Activated T-cell treated with anti-CD3 and anti-CD28 coated beads, Interleukin-2, amount 50 U/mL, for 24 hours (primary cell): ENCODE results near the gene NFATC1.

Experiments used
- DNase-seq: peaks from one replicate; pipeline ENCODE4 v3.0.0-alpha.2; 2020
- H3K27ac Mint-ChIP-seq: 2 replicates; pipeline ENCODE4 v1.8.0; 2020; ENCODE audit warnings: mild to moderate bottlenecking, mixed read lengths
- H3K27me3 Mint-ChIP-seq: 2 replicates; pipeline ENCODE4 v1.8.0; 2020; ENCODE audit warnings: mixed read lengths
- H3K36me3 Mint-ChIP-seq: 2 replicates; pipeline ENCODE4 v1.8.0; 2020; ENCODE audit warnings: low read depth, mixed read lengths
- H3K4me1 Mint-ChIP-seq: 2 replicates; pipeline ENCODE4 v1.8.0; 2020; ENCODE audit warnings: low read depth, mixed read lengths
- H3K4me3 Mint-ChIP-seq: 2 replicates; pipeline ENCODE4 v1.8.0; 2020; ENCODE audit warnings: mild to moderate bottlenecking, moderate library complexity, mixed read lengths
- H3K9me3 Mint-ChIP-seq: 2 replicates; pipeline ENCODE4 v1.8.0; 2020; ENCODE audit warnings: mixed read lengths

NFATC1 gene

GRCh38 chr18:79538635-79539034 is 142.9 kb downstream of the NFATC1 start:
- Mint-ChIP-seq H3K27me3 (no peaks in the 10 kb centered on the region), H3K9me3 (no peaks in the 10 kb centered on the region), H3K27ac (no peak overlapping the region), H3K4me1 (no peaks in the 10 kb centered on the region), H3K4me3 (no peak overlapping the region), H3K36me3 (peaks cover 5% of the 10 kb centered on the region)
- no peak for DNase-seq

GRCh38 chr18:79540161-79540903 is 144.6 kb downstream of the NFATC1 start:
- Mint-ChIP-seq H3K27ac (no peak overlapping the region), H3K27me3 (no peaks in the 10 kb centered on the region)
- peak; percentile 22 for DNase-seq

GRCh38 chr18:79540904-79541282 is 145.2 kb downstream of the NFATC1 start:
- Mint-ChIP-seq H3K4me1 (no peaks in the 10 kb centered on the region), H3K27ac (no peak overlapping the region), H3K9me3 (no peaks in the 10 kb centered on the region), H3K4me3 (no peak overlapping the region), H3K36me3 (peaks cover 5% of the 10 kb centered on the region), H3K27me3 (no peaks in the 10 kb centered on the region)
- DNase-seq, result no peak

More at GRCh38 chr18:79540161-79540903, 144.6 kb downstream of the NFATC1 start:
- Mint-ChIP-seq H3K9me3 (no peaks in the 10 kb centered on the region), H3K4me1 (no peaks in the 10 kb centered on the region), H3K36me3 (peaks cover 5% of the 10 kb centered on the region), H3K4me3 (no peak overlapping the region)

- Mint-ChIP-seq H3K36me3 (peaks cover 5% of the 10 kb centered on the region), H3K4me3 (no peak overlapping the region), H3K9me3 (no peaks in the 10 kb centered on the region), H3K27ac (no peak overlapping the region), H3K4me1 (no peaks in the 10 kb centered on the region), H3K27me3 (no peaks in the 10 kb centered on the region)
- no peak for DNase-seq
Measured at GRCh38 chr18:79542213-79542612, 146.5 kb downstream of the NFATC1 start.

GRCh38 chr18:79542876-79543750 is 147.4 kb downstream of the NFATC1 start:
- H3K9me3 Mint-ChIP-seq, result no peaks in the 10 kb centered on the region
- no peak overlapping the region for H3K27ac Mint-ChIP-seq
- H3K4me3 Mint-ChIP-seq, result no peak overlapping the region
- H3K4me1 Mint-ChIP-seq, result no peaks in the 10 kb centered on the region
- no peaks in the 10 kb centered on the region for H3K27me3 Mint-ChIP-seq
- DNase-seq, result no peak
- H3K36me3 Mint-ChIP-seq, result no peaks in the 10 kb centered on the region

- Mint-ChIP-seq H3K4me1 (no peaks in the 10 kb centered on the region), H3K36me3 (no peaks in the 10 kb centered on the region), H3K4me3 (no peak overlapping the region), H3K9me3 (no peaks in the 10 kb centered on the region), H3K27ac (no peak overlapping the region), H3K27me3 (no peaks in the 10 kb centered on the region)
- DNase-seq, result no peak
Measured at GRCh38 chr18:79543861-79544385, 148.2 kb downstream of the NFATC1 start.

- Mint-ChIP-seq H3K27me3 (no peaks in the 10 kb centered on the region), H3K4me3 (no peak overlapping the region), H3K4me1 (no peaks in the 10 kb centered on the region), H3K36me3 (no peaks in the 10 kb centered on the region), H3K9me3 (no peaks in the 10 kb centered on the region), H3K27ac (no peak overlapping the region)
- no peak for DNase-seq
Measured at GRCh38 chr18:79544386-79544963, 148.7 kb downstream of the NFATC1 start.

GRCh38 chr18:79545255-79545654 is 149.5 kb downstream of the NFATC1 start:
- Mint-ChIP-seq H3K4me3 (no peak overlapping the region), H3K36me3 (no peaks in the 10 kb centered on the region), H3K27ac (no peak overlapping the region), H3K27me3 (no peaks in the 10 kb centered on the region), H3K9me3 (no peaks in the 10 kb centered on the region), H3K4me1 (no peaks in the 10 kb centered on the region)
- no peak for DNase-seq

- Mint-ChIP-seq H3K9me3 (no peaks in the 10 kb centered on the region), H3K27ac (no peak overlapping the region), H3K4me3 (no peak overlapping the region), H3K27me3 (no peaks in the 10 kb centered on the region), H3K4me1 (no peaks in the 10 kb centered on the region), H3K36me3 (no peaks in the 10 kb centered on the region)
- no peak for DNase-seq
Measured at GRCh38 chr18:79545736-79546171, 150.0 kb downstream of the NFATC1 start.

- Mint-ChIP-seq H3K4me3 (no peak overlapping the region), H3K36me3 (no peaks in the 10 kb centered on the region), H3K9me3 (no peaks in the 10 kb centered on the region), H3K27me3 (no peaks in the 10 kb centered on the region), H3K4me1 (no peaks in the 10 kb centered on the region), H3K27ac (no peak overlapping the region)
- DNase-seq, result no peak
Measured at GRCh38 chr18:79546781-79547272, 151.1 kb downstream of the NFATC1 start.

GRCh38 chr18:79547413-79548076 is 151.8 kb downstream of the NFATC1 start:
- no peaks in the 10 kb centered on the region for H3K9me3 Mint-ChIP-seq
- no peaks in the 10 kb centered on the region for H3K4me1 Mint-ChIP-seq
- H3K27ac Mint-ChIP-seq, result no peak overlapping the region
- H3K36me3 Mint-ChIP-seq, result no peaks in the 10 kb centered on the region
- H3K4me3 Mint-ChIP-seq, result no peak overlapping the region
- no peak for DNase-seq
- H3K27me3 Mint-ChIP-seq, result no peaks in the 10 kb centered on the region

GRCh38 chr18:79548077-79548450 is 152.3 kb downstream of the NFATC1 start:
- Mint-ChIP-seq H3K27ac (no peak overlapping the region), H3K4me1 (no peaks in the 10 kb centered on the region), H3K4me3 (no peak overlapping the region), H3K36me3 (no peaks in the 10 kb centered on the region), H3K27me3 (no peaks in the 10 kb centered on the region), H3K9me3 (no peaks in the 10 kb centered on the region)
- no peak for DNase-seq

- no peak for DNase-seq
- Mint-ChIP-seq H3K4me1 (no peaks in the 10 kb centered on the region), H3K27me3 (no peaks in the 10 kb centered on the region), H3K4me3 (no peak overlapping the region), H3K9me3 (no peaks in the 10 kb centered on the region), H3K36me3 (no peaks in the 10 kb centered on the region), H3K27ac (no peak overlapping the region)
Measured at GRCh38 chr18:79548621-79548985, 152.9 kb downstream of the NFATC1 start.

GRCh38 chr18:79548986-79549637 is 153.4 kb downstream of the NFATC1 start:
- no peak overlapping the region for H3K4me3 Mint-ChIP-seq

More at GRCh38 chr18:79548986-79549637, 153.4 kb downstream of the NFATC1 start:
- no peak for DNase-seq
- Mint-ChIP-seq H3K27ac (no peak overlapping the region), H3K4me1 (no peaks in the 10 kb centered on the region), H3K36me3 (no peaks in the 10 kb centered on the region), H3K27me3 (no peaks in the 10 kb centered on the region), H3K9me3 (no peaks in the 10 kb centered on the region)
